NOMO-1 (cell line): ENCODE measurements around the gene NEO1.
A peak's percentile ranks its signal among the peaks of the same experiment; 100 is the strongest.

Source experiments
- DNase-seq, 2 experiments: peaks; one replicate each; lab custom pipeline; 2025; ENCODE audit not compliant: unreplicated experiment in 2 of 2; lab: John Stamatoyannopoulos, UW

Gene NEO1

GRCh38 chr15:73246898-73247297 lies 194.6 kb downstream of the NEO1 start:
- DNase-seq = no peak

DNA sequence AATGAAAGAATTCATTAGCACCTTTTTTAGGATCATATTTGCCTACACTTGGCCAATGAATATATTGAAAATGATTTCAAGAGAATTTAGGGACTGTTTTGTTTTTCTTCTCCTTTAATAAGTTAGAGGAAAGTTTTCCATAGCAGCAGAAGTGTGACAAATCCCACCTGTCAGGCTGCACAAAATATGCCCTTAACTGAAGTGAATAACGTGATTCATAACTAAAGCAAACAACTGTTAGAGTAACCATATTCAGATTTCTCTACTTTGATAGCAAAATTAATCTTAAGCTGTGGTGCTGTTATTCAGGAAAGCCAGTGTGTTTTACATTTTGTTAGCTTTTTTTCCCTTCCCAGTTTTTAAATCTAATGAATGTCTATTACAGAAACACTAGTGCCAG lies 195.1 kb downstream of the NEO1 start:
- no peak for DNase-seq

- DNase-seq = no peak
Observed at GRCh38 chr15:73249499-73249898, 197.2 kb downstream of the NEO1 start.

DNA sequence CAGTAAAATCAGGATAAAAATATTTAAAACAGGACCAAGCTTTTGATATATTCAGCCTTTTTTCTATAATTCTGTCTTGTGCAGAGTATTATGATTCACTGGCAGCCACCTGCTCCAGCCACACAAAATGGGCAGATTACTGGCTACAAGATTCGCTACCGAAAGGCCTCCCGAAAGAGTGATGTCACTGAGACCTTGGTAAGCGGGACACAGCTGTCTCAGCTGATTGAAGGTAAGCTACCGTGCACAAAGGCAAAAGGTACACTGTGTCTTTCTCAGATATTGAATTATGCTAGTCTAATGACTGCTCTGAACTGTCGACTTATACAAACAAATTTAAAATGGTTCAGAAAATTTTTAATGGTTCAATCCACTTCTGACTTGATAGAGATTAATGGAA lies 202.3 kb downstream of the NEO1 start:
- no peak for DNase-seq

- DNase-seq = no peak
Observed at GRCh38 chr15:73258271-73259108, 206.2 kb downstream of the NEO1 start.

DNA sequence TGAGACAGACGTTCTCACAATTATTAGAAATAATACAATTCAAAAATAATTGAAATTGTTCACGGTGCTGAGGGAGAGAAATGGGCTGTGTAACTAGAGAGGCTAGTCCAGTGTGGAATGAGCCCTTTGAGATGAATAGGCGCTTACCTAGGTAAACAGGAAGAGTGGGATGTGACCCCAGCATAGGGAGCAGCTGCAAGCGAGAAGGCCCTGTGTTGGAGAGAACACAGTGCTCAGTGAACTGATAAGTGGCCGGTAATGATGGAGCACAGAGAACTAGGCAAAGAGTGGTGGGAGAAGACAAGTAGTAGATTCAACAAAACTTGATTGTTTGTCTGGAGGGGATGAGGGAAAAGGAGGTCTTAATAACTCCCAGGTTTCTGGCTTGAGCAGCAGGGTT lies 212.6 kb downstream of the NEO1 start:
- DNase-seq = no peak

DNA sequence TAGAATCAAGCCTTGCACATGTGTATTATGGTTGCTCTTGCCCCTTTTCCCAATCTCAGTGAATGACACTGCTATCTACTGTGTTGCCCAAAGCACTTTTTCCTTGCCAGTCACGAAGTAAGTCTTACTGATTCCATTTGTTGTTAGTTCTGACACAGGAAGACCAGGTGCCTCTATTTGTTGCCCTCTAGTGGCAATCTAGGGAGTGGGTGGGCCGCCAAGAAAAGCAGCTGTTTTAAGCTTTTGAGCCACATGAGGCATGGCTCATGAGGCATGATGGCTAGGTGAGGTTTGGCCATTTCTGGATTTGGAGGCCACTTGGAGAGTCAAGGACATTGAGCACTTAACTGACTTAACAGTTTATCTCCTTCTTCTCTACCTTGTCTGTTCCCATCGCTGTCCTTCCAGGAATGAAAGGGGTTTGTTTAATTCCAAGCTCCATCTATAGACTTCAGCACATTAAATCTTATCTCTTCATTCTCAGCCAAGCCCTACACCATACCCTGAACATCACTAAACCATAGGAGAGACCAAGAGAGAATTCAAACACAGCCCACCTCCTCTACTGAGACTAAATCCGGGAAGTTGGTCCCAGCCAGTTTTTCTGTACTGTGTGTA lies 213.4 kb downstream of the NEO1 start:
- DNase-seq = peak in 1 of 2 experiments; percentile 36

- DNase-seq = no peak
Observed at GRCh38 chr15:73268457-73268856, 216.2 kb downstream of the NEO1 start.

DNA sequence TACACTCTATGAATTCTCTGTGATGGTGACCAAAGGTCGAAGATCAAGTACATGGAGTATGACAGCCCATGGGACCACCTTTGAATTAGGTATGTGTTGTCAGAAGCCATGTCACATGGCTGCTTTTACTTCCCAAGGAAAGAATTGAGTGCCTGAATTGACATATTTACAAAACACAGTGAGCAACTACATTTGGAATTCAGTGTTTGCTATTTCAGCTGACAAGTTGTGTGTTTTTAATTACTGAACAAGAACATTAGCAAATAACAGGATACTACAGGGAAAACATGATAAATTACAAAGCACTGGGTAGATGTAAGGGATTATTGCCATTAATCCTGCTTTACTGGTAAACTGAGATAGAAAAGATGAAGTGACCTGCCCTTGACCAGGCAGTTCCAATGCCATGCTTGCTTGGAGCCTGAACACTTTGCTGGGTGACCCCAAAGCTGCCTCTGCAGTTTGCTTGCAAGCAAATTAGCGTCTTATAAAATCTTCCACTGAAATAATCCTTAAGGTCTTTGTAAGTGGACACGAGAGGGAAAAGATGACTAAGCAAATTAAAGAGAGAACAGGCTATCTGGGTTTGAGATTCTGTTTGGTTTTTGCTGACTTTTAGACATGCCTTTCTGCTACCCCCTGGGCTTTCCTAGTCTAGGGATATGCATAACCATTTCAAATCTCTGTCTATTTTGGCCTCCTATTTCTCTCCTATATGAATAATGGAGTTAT lies 218.3 kb downstream of the NEO1 start:
- DNase-seq = no peak

GRCh38 chr15:73273181-73274002 lies 221.1 kb downstream of the NEO1 start:
- DNase-seq = peak; percentile 32 to 54

DNA sequence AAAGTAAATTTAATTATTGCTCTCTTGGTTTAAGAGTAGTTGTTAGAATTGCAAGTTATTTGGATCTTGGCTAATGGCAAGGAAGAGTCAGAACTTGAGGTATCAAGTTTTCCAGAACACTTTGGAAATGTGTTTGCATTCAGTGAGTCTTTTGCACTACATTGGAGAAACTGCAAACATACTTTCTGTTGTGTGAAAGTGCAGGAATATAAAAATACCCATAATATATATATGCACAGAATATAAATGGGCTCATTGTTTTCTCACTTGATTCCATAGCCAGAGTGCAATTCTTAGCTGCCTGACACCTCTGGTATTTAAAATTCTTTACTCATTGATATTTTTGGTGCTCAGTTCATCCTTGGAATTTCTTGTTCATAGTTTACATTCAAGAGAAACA lies 223.6 kb downstream of the NEO1 start:
- no peak for DNase-seq

GRCh38 chr15:73282567-73283365 lies 230.5 kb downstream of the NEO1 start:
- peak in 1 of 2 experiments; percentile 18 for DNase-seq

GRCh38 chr15:73283366-73283962 lies 231.2 kb downstream of the NEO1 start:
- DNase-seq = no peak

- peak; percentile 33 to 60 for DNase-seq
Observed at GRCh38 chr15:73284090-73284716, 231.9 kb downstream of the NEO1 start.

DNA sequence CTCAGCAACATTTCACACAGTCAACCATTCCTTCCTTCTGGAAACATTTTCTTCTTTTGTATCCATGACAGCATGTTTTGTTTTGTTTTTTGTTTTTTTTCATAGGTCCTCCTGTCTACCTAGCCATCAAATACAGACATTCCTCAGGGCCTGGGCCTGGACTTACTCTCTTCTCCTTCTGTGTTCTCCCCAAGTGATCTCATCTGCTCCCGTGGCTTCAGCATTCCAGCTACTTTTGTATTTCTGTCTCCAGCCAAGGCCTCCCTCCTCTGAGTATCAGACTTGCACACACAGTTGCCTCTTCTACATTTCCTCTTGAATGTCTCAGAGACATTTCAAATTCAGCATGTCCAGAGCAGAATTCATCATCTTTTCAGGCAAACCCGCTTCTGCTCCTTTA lies 234.0 kb downstream of the NEO1 start:
- DNase-seq = no peak

DNA sequence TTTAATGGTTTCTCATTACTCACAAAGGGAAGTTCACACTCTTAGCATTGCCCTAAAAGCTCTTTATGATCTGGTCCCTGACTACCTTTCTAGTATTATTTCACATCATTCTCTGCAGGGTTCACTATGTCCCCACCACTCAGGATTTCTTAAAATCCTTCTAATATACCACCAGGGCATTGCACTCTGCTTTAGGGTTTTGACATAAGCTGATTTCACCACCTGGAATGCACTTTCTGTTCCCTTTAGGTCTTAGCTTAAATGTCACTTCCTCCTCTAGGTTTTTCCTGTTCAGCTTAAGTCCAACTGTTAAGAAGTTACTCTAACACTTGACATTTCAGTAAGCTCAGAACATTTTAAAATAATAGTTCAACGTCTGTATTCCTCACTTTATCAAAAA lies 234.8 kb downstream of the NEO1 start:
- peak; percentile 86 to 98 for DNase-seq

DNA sequence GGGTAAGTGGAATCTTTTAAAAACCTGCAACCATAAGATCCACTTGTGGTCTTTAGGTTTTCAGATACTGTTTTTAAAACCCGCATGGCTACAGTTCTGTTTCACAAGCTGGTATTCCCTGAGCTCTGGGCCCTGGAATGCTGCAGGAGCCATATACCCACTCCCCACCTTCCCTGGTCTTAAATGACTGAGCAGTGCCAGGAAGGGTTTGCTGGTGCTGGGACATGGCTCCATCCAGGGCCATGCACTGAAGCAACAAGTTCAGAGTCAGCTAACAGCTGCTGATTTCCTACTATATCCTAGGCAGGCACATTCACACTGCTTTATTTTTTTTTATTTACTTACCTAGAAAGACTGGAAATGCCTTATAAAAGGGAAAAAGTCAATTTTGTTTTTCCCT lies 239.2 kb downstream of the NEO1 start:
- DNase-seq = no peak

GRCh38 chr15:73293773-73294172 lies 241.5 kb downstream of the NEO1 start:
- peak; percentile 59 to 83 for DNase-seq

DNA sequence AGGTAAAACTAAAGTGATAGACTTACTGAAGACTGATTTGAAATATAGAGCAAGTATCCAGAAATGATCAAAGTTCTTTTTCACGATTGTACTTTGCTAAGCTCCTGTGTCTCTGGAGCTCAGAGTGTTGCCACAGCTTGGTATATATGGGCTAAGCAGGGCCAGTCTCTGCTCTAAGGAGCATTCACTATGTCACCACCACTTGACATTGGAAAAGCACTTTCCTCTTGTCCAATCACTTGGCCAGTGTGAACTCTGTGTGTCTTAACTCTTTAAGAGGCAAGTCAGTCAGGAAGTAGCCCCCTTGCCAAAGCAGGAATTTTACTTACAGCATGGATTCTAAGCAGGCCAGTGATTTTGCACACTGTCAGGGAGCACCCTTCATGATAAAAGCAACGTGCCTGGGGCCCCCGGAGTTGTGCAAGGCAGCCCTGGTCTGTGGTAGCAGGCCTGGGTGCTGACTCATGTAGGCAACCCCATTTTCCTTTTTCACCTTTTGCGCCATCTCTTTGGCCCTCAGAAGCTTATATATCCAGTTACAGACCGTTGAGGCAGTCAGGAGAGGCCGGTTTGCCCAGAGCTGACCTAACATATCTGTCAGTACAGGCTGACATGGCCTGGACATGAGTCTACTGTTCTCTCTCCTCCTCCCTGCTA lies 243.5 kb downstream of the NEO1 start:
- peak; percentile 91 to 96 for DNase-seq
